HCT116 (cell line): ENCODE measurements around the gene IFNA10. TPM values are rescaled to one million over a fixed set of nuclear protein-coding genes. Genes with fewer than 3 reads are reported as not detected.
"Not testable (repeated sequence)": the region's sequence is repeated elsewhere in the genome, so short reads cannot be mapped to it uniquely, and the experiment has no call there.

ENCODE experiments used
- ATAC-seq: fragments of 200-7000 bp; cut with Tn5 transposase; 2 replicates; pipeline ENCODE4 v1.9.1; 2020; ENCODE audit warnings: mild to moderate bottlenecking, moderate library complexity
- BruUV-seq: library from RNA; stranded (reverse); fragments of 400-500 nt; replicated peaks from 2 replicates; lab custom pipeline; 2021; lab: Mats Ljungman, UMichigan
- CTCF ChIA-PET: fragments of 300-600 bp; sonication (Branson Sonifier 250); formaldehyde crosslinking; loops from one replicate; lab custom pipeline; 2021; ENCODE audit warnings: antibody characterized with exemption; lab: Charles Lee
- POLR2A ChIA-PET: fragments of 300-600, 350-600 bp; sonication (Branson Sonifier 250); formaldehyde crosslinking; loops from one replicate; lab custom pipeline; 2021; ENCODE audit warnings: antibody characterized with exemption; lab: Charles Lee
- RAD21 ChIA-PET, 2 experiments: fragments of 300-600 bp; sonication (Branson Sonifier 250); formaldehyde crosslinking; loops; one replicate each; lab custom pipeline; 2023; ENCODE audit warnings: low total read pairs in 2 of 2; ENCODE audit not compliant: uncharacterized antibody in 2 of 2, unreplicated experiment in 2 of 2, low non-redundant PET in 1 of 2; lab: Charles Lee
- DNase-seq: peaks from one replicate; pipeline ENCODE4 v3.0.0-alpha.2; 2010; ENCODE audit warnings: low read depth, low spot score
- H2AFZ ChIP-seq: fragments of 200-600 bp; shearing (Covaris generic), sonication (generic); 2 replicates; pipeline ENCODE4 v1.6.1; 2017; ENCODE audit warnings: low read depth, mixed run types, mixed read lengths, antibody characterized with exemption, low read length; ENCODE audit not compliant: poor library complexity, severe bottlenecking
- H3K27ac ChIP-seq: 2 replicates; pipeline ENCODE4 v1.5.1; 2012; ENCODE audit warnings: low read depth, low read length
- H3K27me3 ChIP-seq: fragments of 200-600 bp; sonication (generic); 2 replicates; pipeline ENCODE4 v1.6.1; 2016; ENCODE audit warnings: mixed run types, low read length, mixed read lengths; ENCODE audit not compliant: insufficient read depth
- H3K36me3 ChIP-seq, 2 experiments: fragments of 200-500 bp in 1 of 2; fragments of 200-600 bp in 1 of 2; sonication (Bioruptor generic) in 1 of 2; sonication (generic) in 1 of 2; 2 replicates each; pipeline versions ENCODE4 v1.5.1 to v1.6.1; 2014 to 2016; ENCODE audit warnings: low read length in 2 of 2, inconsistent platforms in 1 of 2, mixed read lengths in 1 of 2, mixed run types in 1 of 2; ENCODE audit not compliant: insufficient read depth in 2 of 2, control insufficient read depth in 1 of 2
- H3K4me1 ChIP-seq, 2 experiments: fragments of 200-600 bp in 1 of 2; sonication (generic) in 1 of 2; 2 replicates each; pipeline versions ENCODE4 v1.5.1 to v1.6.1; 2012 to 2017; ENCODE audit warnings: low read length in 2 of 2, inconsistent platforms in 1 of 2, mild to moderate bottlenecking in 1 of 2, mixed read lengths in 1 of 2, mixed run types in 1 of 2, moderate library complexity in 1 of 2; ENCODE audit not compliant: insufficient read depth in 2 of 2, control insufficient read depth in 1 of 2
- H3K4me2 ChIP-seq: fragments of 200-600 bp; sonication (generic); 2 replicates; pipeline ENCODE4 v1.6.1; 2017; ENCODE audit warnings: mixed run types, low read length, mixed read lengths
- H3K4me3 ChIP-seq, 2 experiments: fragments of 200-600 bp in 1 of 2; sonication (generic) in 1 of 2; replicated peaks in 1 of 2; 2 replicates each; pipeline ENCODE4 v1.5.1; 2011 to 2016; ENCODE audit warnings: low read length in 2 of 2, control low read depth in 1 of 2, low read depth in 1 of 2, mild to moderate bottlenecking in 1 of 2, mixed read lengths in 1 of 2, mixed run types in 1 of 2
- H3K79me2 ChIP-seq: fragments of 200-600 bp; sonication (generic); 2 replicates; pipeline ENCODE4 v1.6.1; 2017; ENCODE audit warnings: mild to moderate bottlenecking, mixed run types, low read length, moderate library complexity, mixed read lengths; ENCODE audit not compliant: insufficient read depth
- H3K9ac ChIP-seq: fragments of 200-600 bp; sonication (generic); 2 replicates; pipeline ENCODE4 v1.6.1; 2016; ENCODE audit warnings: low read length, mixed read lengths
- H3K9me2 ChIP-seq: fragments of 200-600 bp; sonication (generic), shearing (Covaris generic); 2 replicates; pipeline ENCODE4 v1.6.1; 2017; ENCODE audit warnings: mixed run types, mild to moderate bottlenecking, moderate library complexity; ENCODE audit not compliant: insufficient read depth
- H3K9me3 ChIP-seq, 2 experiments: fragments of 200-500 bp in 1 of 2; fragments of 200-600 bp in 1 of 2; sonication (Bioruptor generic) in 1 of 2; sonication (generic) in 1 of 2; 2 replicates each; pipeline ENCODE4 v1.6.1; 2014 to 2017; ENCODE audit warnings: low read length in 2 of 2, mixed read lengths in 2 of 2, inconsistent platforms in 1 of 2, low read depth in 1 of 2, mild to moderate bottlenecking in 1 of 2, mixed run types in 1 of 2, moderate library complexity in 1 of 2; ENCODE audit not compliant: control insufficient read depth in 1 of 2, insufficient read depth in 1 of 2
- H4K20me1 ChIP-seq: fragments of 200-600 bp; sonication (generic), shearing (Covaris generic); 2 replicates; pipeline ENCODE4 v1.6.1; 2017; ENCODE audit warnings: mixed run types, mild to moderate bottlenecking, moderate library complexity; ENCODE audit not compliant: insufficient read depth
- CTCF ChIP-seq, 3 experiments: fragments of 200-600 bp in 1 of 3; sonication (generic) in 1 of 3; IDR thresholded peaks in 2 of 3; conservative IDR thresholded peaks in 1 of 3; 2 replicates each; pipeline ENCODE4 v1.5.1; 2012 to 2017; ENCODE audit warnings: low read depth in 2 of 3, low read length in 2 of 3, antibody characterized with exemption in 1 of 3, borderline replicate concordance in 1 of 3, control low read depth in 1 of 3, mild to moderate bottlenecking in 1 of 3, mixed read lengths in 1 of 3, mixed run types in 1 of 3, moderate library complexity in 1 of 3; ENCODE audit not compliant: insufficient read depth in 1 of 3
- RAD21 ChIP-seq: IDR thresholded peaks from 2 replicates; pipeline ENCODE4 v1.6.1; 2012; ENCODE audit warnings: low read depth, mild to moderate bottlenecking
- intact Hi-C: fragments of 100-400 bp; cut with micrococcal nuclease; formaldehyde crosslinking; loops from 2 replicates; pipeline ENCODE4 v1.10.0; 2022
- total RNA-seq: library from RNA; stranded (reverse); gene quantifications from one replicate; pipeline ENCODE4 v1.2.1, GENCODE V29; 2021; ENCODE audit not compliant: unreplicated experiment

Gene IFNA10
- total RNA-seq, 1 experiment from 2014 or later = not detected

- CTCF ChIA-PET = interaction anchor here (0.6 to 2.5 kb wide), 8 partner anchors 18 to 262 kb away, joined by 3 to 24 read pairs (median 5); no protein-coding TSS in a partner anchor
- BruUV-seq = not testable (repeated sequence)
- peak; percentile 78 for ATAC-seq
Measured at GRCh38 chr9:21213411-21214326, 6.7 kb upstream of the IFNA10 start.

GRCh38 chr9:21212160-21212559, 5.2 kb upstream of the IFNA10 start:
- H3K4me2 ChIP-seq, DNase-seq, H3K79me2 ChIP-seq, RAD21 ChIA-PET, intact Hi-C loops, BruUV-seq, POLR2A ChIA-PET, H3K36me3 ChIP-seq, H3K27ac ChIP-seq, H4K20me1 ChIP-seq, H3K4me1 ChIP-seq, H2AFZ ChIP-seq, H3K9me3 ChIP-seq, H3K27me3 ChIP-seq, H3K9ac ChIP-seq, ATAC-seq, H3K4me3 ChIP-seq, H3K9me2 ChIP-seq: not testable (repeated sequence)
- CTCF ChIA-PET = interaction anchor here (2.5 kb wide), 2 partner anchors 17 to 184 kb away, joined by 6 to 24 read pairs; no protein-coding TSS in a partner anchor

More at GRCh38 chr9:21213411-21214326, 6.7 kb upstream of the IFNA10 start:
- DNase-seq = peak; percentile 2
- H3K36me3 ChIP-seq, H4K20me1 ChIP-seq, H3K27ac ChIP-seq, H3K4me1 ChIP-seq, H3K9me2 ChIP-seq, H3K9ac ChIP-seq, H3K79me2 ChIP-seq, H3K4me3 ChIP-seq, intact Hi-C loops, H3K9me3 ChIP-seq, H3K4me2 ChIP-seq, H3K27me3 ChIP-seq: not testable (repeated sequence)
- TF ChIP-seq RAD21 = peak; percentile 61
- TF ChIP-seq CTCF (IDR thresholded peaks at IDR 0.05 in 2 of 3, conservative IDR thresholded peaks at IDR 0.05 in 1 of 3; ENCODE audit: borderline replicate concordance in 1 of 3, insufficient read depth in 1 of 3, low read depth in 2 of 3, low read length in 2 of 3) = peak; percentile 34 to 66 (median 59); a peak in 5 of 6 replicates
- peak overlapping the region; percentile 68 for H2AFZ ChIP-seq
- RAD21 ChIA-PET = interaction anchor here in 1 of 2 experiments (0.7 kb wide), 1 partner anchor 18 kb away, joined by 3 read pairs; no protein-coding TSS in a partner anchor
- POLR2A ChIA-PET = interaction anchor here (1.3 kb wide), 1 partner anchor 18 kb away, joined by 4 read pairs; no protein-coding TSS in a partner anchor

- ATAC-seq, intact Hi-C loops, BruUV-seq, RAD21 ChIA-PET, H3K27ac ChIP-seq, POLR2A ChIA-PET, DNase-seq, H3K9me3 ChIP-seq, H3K9me2 ChIP-seq, H3K4me1 ChIP-seq, H4K20me1 ChIP-seq, H3K4me2 ChIP-seq, H3K36me3 ChIP-seq, H3K4me3 ChIP-seq, H3K79me2 ChIP-seq, H3K9ac ChIP-seq, H2AFZ ChIP-seq, H3K27me3 ChIP-seq: not testable (repeated sequence)
- CTCF ChIA-PET = interaction anchor here (1.5 kb wide), 1 partner anchor 15 kb away, joined by 5 read pairs; no protein-coding TSS in a partner anchor
Measured at GRCh38 chr9:21210782-21211181, 3.8 kb upstream of the IFNA10 start.
